Activated naive CD8-positive, alpha-beta T cell treated with anti-CD3 and anti-CD28 coated beads for 36 hours (primary cell): ENCODE data around the gene PCDHGC4. TPM values are rescaled to one million over a fixed set of nuclear protein-coding genes. Genes with fewer than 3 reads are reported as not detected.

Experiments used
- DNase-seq: peaks from one replicate; pipeline ENCODE4 v3.0.0; 2021
- H3K27ac Mint-ChIP-seq: one replicate; pipeline ENCODE4 v1.8.0; 2022; ENCODE audit warnings: mild to moderate bottlenecking, moderate library complexity, mixed read lengths
- H3K27me3 Mint-ChIP-seq: one replicate; pipeline ENCODE4 v1.8.0; 2022; ENCODE audit warnings: mild to moderate bottlenecking, mixed read lengths
- H3K36me3 Mint-ChIP-seq: one replicate; pipeline ENCODE4 v1.8.0; 2021; ENCODE audit warnings: mild to moderate bottlenecking, mixed read lengths
- H3K4me1 Mint-ChIP-seq: one replicate; pipeline ENCODE4 v1.8.0; 2021; ENCODE audit warnings: mixed read lengths
- H3K4me3 Mint-ChIP-seq: one replicate; pipeline ENCODE4 v1.8.0; 2022; ENCODE audit warnings: mild to moderate bottlenecking, moderate library complexity, mixed read lengths
- H3K9me3 Mint-ChIP-seq: one replicate; pipeline ENCODE4 v1.8.0; 2022; ENCODE audit warnings: mixed read lengths
- total RNA-seq, 2 experiments: library from RNA; stranded (reverse); gene quantifications; one replicate each; pipeline ENCODE4 v1.2.3, GENCODE V29; 2021

PCDHGC4 gene
- total RNA-seq, 2 experiments from 2014 or later, result not detected

DNA sequence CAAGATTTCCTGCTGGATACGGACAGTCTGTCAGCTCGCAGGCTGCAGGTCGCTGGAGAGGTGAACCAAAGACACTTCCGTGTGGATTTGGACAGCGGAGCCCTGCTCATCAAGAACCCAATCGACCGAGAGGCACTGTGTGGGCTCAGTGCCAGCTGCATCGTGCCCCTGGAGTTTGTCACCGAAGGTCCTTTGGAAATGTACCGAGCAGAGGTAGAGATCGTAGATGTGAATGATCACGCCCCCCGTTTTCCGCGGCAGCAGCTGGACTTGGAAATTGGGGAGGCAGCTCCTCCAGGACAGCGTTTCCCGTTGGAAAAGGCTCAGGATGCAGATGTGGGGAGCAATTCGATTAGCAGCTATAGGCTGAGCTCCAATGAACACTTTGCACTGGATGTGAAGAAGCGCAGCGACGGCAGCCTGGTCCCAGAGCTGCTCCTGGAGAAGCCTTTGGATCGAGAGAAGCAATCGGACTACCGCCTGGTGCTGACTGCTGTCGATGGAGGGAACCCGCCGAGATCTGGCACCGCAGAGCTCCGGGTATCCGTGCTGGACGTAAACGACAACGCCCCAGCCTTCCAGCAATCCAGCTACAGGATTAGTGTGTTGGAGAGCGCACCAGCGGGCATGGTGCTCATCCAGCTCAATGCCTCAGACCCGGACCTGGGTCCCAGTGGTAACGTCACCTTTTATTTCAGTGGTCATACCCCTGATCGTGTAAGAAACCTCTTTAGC is 658 bp downstream of the PCDHGC4 start:
- no peaks in the 10 kb centered on the region for H3K36me3 Mint-ChIP-seq
- peaks cover 6% of the 10 kb centered on the region for H3K4me1 Mint-ChIP-seq
- no peak overlapping the region for H3K27ac Mint-ChIP-seq
- H3K4me3 Mint-ChIP-seq, result no peak overlapping the region
- DNase-seq, result no peak
- no peaks in the 10 kb centered on the region for H3K9me3 Mint-ChIP-seq
- peaks cover 97% of the 10 kb centered on the region for H3K27me3 Mint-ChIP-seq

DNA sequence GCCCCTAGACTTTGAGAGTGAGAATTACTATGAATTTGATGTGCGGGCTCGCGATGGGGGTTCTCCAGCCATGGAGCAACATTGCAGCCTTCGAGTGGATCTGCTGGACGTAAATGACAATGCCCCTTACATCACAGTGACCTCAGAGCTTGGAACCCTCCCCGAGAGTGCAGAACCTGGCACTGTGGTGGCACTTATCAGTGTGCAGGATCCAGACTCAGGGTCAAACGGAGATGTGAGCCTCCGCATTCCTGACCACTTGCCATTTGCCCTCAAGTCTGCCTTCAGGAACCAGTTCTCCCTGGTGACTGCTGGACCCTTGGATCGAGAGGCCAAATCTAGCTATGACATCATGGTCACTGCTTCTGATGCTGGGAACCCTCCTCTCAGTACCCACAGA is 1.3 kb downstream of the PCDHGC4 start:
- Mint-ChIP-seq H3K9me3 (no peaks in the 10 kb centered on the region), H3K27me3 (peaks cover 97% of the 10 kb centered on the region), H3K4me1 (peaks cover 6% of the 10 kb centered on the region), H3K36me3 (no peaks in the 10 kb centered on the region), H3K4me3 (no peak overlapping the region), H3K27ac (no peak overlapping the region)
- DNase-seq, result no peak

DNA sequence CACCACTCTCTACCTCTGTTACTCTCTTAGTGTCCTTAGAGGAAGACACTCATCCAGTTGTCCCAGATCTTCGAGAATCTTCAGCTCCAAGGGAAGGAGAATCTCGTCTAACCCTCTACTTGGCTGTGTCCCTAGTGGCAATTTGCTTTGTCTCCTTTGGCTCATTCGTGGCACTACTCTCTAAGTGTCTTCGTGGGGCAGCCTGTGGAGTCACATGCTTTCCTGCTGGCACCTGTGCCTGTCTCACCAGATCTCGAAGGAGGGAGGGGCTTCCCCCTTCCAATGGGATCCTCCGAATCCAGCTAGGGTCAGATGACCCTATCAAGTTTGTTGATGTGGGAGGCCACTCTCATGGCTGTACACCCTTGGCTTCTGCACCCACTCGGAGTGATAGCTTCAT is 2.3 kb downstream of the PCDHGC4 start:
- no peaks in the 10 kb centered on the region for H3K36me3 Mint-ChIP-seq
- no peaks in the 10 kb centered on the region for H3K9me3 Mint-ChIP-seq
- no peak overlapping the region for H3K4me3 Mint-ChIP-seq
- H3K27ac Mint-ChIP-seq, result no peak overlapping the region
- no peak for DNase-seq
- H3K4me1 Mint-ChIP-seq, result peaks cover 8% of the 10 kb centered on the region
- peaks cover 96% of the 10 kb centered on the region for H3K27me3 Mint-ChIP-seq

DNA sequence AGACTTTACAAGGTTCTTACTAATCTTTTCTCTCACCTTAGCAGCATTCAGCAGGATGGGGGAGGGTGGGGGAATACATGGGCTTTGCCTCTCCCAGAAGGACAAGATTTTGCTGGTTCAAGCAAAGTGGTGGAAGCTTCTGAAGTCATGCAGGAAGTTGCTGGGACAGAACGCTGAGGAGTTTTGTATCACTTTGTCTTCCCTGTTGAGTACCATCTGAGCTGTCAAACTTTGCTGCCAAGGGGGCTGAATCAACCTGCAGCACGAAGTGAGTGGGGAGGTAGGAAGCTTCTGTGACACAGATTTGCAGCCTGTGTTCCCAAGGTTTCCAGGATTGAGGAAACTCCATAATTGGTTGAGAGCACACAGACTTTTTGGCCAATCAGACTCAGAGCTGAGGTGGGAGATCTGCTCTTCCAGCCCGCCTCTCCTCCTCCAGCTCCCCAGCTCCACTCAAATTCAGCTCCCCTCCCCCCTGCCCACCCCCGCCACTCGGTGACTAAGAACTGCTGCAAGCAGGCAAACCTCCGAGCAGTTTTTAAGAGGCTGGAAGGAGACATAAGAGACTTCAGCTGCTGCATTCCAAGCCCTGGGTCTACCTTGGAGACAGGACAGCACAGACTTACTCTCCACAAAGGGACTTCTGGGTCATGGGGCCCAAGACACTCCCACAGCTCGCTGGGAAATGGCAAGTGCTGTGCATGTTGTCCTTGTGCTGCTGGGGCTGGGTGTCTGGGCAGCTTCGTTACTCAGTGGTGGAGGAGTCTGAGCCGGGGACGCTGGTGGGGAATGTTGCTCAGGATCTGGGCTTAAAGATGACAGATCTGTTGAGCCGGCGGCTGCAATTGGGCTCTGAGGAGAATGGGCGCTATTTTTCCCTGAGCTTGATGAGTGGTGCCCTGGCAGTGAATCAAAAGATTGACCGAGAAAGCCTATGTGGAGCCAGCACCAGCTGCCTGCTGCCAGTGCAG is 4.0 kb downstream of the PCDHGC4 start, which contains the start of gene PCDHGC5:
Gene PCDHGC5 (plus strand): TSS at position 491 of the 971 bp plus-strand sequence. CDS start 160 bp downstream, at position 651.
- Mint-ChIP-seq H3K36me3 (no peaks in the 10 kb centered on the region), H3K27me3 (peaks cover 96% of the 10 kb centered on the region), H3K9me3 (no peaks in the 10 kb centered on the region)

DNA sequence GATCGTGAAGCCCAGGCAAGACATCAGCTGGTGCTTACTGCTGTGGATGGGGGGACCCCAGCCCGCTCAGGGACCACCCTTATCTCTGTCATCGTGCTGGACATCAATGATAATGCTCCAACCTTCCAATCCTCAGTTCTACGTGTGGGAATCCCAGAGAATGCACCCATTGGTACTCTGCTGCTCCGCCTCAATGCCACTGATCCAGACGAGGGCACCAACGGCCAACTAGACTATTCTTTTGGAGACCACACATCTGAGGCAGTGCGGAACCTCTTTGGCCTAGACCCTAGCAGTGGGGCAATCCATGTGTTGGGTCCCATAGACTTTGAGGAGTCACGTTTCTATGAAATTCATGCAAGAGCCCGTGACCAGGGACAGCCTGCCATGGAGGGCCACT is 5.0 kb downstream of the PCDHGC4 start:
- peaks cover 96% of the 10 kb centered on the region for H3K27me3 Mint-ChIP-seq
- DNase-seq, result no peak
- H3K36me3 Mint-ChIP-seq, result no peaks in the 10 kb centered on the region
- H3K9me3 Mint-ChIP-seq, result no peaks in the 10 kb centered on the region
- no peak overlapping the region for H3K27ac Mint-ChIP-seq
- no peak overlapping the region for H3K4me3 Mint-ChIP-seq
- H3K4me1 Mint-ChIP-seq, result peaks cover 9% of the 10 kb centered on the region

More for the DNA sequence above, 4.0 kb downstream of the PCDHGC4 start, which contains the start of gene PCDHGC5:
- no peak for DNase-seq
- H3K4me3 Mint-ChIP-seq, result no peak within 1 kb of the TSS
- no peak within 1 kb of the TSS for H3K27ac Mint-ChIP-seq
- H3K4me1 Mint-ChIP-seq, result peaks cover 9% of the 10 kb centered on the region

DNA sequence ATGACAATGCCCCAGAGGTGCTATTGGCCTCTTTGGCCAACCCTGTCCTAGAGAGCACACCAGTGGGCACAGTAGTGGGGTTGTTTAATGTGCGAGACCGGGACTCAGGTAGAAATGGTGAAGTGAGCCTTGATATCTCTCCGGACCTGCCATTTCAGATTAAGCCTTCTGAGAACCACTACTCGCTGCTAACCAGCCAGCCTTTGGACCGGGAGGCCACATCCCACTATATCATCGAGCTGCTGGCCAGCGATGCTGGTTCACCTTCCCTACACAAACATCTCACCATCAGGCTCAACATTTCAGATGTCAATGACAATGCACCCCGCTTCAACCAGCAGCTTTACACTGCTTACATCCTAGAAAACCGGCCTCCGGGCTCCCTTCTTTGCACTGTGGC is 5.4 kb downstream of the PCDHGC4 start:
- Mint-ChIP-seq H3K36me3 (no peaks in the 10 kb centered on the region), H3K4me3 (no peak overlapping the region), H3K4me1 (peaks cover 4% of the 10 kb centered on the region)

DNA sequence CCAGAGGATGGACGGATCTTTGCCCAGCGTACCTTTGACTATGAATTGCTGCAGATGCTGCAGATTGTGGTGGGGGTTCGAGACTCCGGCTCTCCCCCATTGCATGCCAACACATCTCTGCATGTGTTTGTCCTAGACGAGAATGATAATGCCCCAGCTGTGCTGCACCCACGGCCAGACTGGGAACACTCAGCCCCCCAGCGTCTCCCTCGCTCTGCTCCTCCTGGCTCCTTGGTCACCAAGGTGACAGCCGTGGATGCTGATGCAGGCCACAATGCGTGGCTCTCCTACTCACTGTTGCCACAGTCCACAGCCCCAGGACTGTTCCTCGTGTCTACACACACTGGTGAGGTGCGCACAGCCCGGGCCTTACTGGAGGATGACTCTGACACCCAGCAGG is 5.9 kb downstream of the PCDHGC4 start:
- no peak overlapping the region for H3K27ac Mint-ChIP-seq
- H3K27me3 Mint-ChIP-seq, result peaks cover 95% of the 10 kb centered on the region
- no peaks in the 10 kb centered on the region for H3K9me3 Mint-ChIP-seq
- H3K36me3 Mint-ChIP-seq, result no peaks in the 10 kb centered on the region
- no peak for DNase-seq
- H3K4me3 Mint-ChIP-seq, result no peak overlapping the region
- H3K4me1 Mint-ChIP-seq, result peaks cover 2% of the 10 kb centered on the region

More for the DNA sequence above, 5.4 kb downstream of the PCDHGC4 start:
- H3K9me3 Mint-ChIP-seq, result no peaks in the 10 kb centered on the region
- DNase-seq, result no peak
- peaks cover 95% of the 10 kb centered on the region for H3K27me3 Mint-ChIP-seq
- H3K27ac Mint-ChIP-seq, result no peak overlapping the region

DNA sequence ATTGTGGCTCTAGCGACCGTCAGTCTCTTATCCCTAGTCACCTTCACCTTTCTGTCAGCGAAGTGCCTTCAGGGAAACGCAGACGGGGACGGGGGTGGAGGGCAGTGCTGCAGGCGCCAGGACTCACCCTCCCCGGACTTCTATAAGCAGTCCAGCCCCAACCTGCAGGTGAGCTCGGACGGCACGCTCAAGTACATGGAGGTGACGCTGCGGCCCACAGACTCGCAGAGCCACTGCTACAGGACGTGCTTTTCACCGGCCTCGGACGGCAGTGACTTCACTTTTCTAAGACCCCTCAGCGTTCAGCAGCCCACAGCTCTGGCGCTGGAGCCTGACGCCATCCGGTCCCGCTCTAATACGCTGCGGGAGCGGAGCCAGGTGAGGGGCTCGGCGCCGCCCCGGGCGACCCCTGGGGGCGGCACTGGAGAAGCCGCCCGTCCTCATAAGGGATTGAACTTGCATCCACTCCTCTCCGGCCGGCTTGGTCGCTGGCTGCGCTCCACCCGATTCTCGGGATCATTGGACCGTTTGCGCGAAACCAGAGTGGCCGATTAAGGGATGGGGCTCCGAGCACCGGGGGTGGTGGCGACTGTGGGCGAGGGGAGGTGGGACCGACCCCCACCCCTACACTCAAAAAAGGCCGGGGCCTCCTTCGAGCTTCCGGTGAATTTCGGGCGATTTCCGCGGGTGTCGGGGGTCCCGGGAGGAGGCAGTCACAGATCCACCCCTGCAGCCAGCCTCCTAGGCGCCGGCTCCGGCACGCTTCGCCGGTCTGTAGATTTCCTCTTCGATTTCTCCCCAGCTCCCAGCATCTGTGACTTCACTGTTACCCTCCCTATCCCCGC is 6.7 kb downstream of the PCDHGC4 start:
- peaks cover 2% of the 10 kb centered on the region for H3K4me1 Mint-ChIP-seq
- peak overlapping the region; percentile 49 for H3K27ac Mint-ChIP-seq
- DNase-seq, result no peak
- no peaks in the 10 kb centered on the region for H3K9me3 Mint-ChIP-seq
- H3K36me3 Mint-ChIP-seq, result no peaks in the 10 kb centered on the region
- peaks cover 95% of the 10 kb centered on the region for H3K27me3 Mint-ChIP-seq
- peak overlapping the region; percentile 71 for H3K4me3 Mint-ChIP-seq

DNA sequence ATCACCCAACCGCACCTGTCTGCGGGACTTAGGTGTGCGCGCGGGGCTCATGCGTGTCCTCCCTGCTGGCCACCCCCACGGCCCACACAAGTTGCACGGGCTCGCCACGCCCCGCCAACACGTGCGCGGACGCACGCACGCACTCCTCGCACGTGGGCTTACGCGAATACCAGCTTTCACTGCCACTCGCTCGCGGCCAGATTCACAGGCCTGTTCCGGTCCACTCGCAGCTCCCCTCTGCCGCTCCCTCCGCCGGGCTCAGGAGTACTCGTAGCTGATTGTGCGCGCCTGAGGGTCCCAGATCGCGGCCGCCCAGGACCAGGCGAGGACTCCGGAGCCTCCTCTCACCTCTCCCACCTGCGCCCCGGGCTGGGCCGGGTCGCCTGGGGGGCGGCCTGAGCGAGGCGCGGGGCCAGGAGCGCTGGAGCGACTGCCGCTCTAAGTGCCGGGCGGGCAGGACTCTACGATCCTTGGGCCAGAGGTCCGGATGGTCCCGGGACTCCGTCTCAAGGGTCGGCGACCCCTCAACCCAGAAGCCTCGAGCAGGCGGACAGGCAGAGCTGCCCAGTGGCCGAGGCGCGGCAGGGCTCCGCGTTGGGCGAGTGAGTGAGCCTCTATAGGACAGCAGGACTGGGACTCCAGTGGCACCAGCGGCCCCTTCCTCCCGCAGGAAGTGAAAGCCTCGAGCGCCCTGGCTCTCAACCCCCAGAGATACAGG is 7.5 kb downstream of the PCDHGC4 start:
- peak; percentile 20 for DNase-seq

DNA sequence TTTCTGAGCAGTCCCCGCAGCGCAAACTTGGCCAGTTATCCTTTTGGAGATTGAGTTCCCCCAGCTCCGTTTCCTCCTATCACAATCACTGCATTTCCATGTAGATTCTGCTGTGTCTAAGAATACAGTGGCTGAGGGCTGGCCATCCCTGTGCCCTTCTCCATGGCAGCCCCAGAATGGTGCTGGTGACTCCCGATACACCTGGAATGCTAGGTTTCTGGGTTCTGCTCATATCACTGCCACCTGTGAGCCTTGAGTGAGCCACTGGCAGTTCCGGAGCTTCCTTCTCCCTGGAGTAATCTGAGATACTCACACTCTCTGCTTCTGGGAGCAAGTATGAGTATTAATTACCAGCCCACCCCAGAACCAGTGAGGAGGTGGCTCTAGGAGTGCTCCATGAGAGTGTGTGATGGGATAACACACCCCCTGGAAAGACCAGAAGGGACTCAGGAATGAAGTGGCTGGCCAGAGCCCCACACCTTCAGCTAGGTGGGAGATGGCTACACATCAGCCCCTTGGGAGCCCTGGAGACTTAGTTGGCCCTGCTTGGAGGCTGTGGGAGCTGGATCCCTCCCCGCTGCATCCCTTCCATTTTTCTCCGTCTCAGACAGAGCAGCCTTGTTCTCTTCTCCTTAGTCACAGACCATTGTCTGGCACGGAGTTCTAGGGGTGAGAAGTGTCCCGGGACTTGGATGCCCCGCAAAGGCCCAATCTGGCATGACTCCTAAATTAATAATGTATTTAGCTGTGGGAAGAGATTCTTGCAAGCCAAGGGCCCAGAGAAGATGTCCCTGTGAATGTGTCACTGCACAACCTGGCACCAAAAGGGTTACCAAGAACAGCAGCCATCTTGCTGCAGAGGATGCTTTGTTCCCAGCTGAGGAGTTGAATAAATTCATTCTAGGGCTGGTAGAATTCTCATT is 8.9 kb downstream of the PCDHGC4 start:
- H3K27ac Mint-ChIP-seq, result no peak overlapping the region
- H3K4me3 Mint-ChIP-seq, result no peak overlapping the region
- no peak for DNase-seq
- peaks cover 83% of the 10 kb centered on the region for H3K27me3 Mint-ChIP-seq
- no peaks in the 10 kb centered on the region for H3K36me3 Mint-ChIP-seq
- no peaks in the 10 kb centered on the region for H3K9me3 Mint-ChIP-seq
- H3K4me1 Mint-ChIP-seq, result peaks cover 2% of the 10 kb centered on the region

More for the DNA sequence above, 7.5 kb downstream of the PCDHGC4 start:
- H3K36me3 Mint-ChIP-seq, result no peaks in the 10 kb centered on the region
- H3K27me3 Mint-ChIP-seq, result peaks cover 92% of the 10 kb centered on the region
- H3K4me3 Mint-ChIP-seq, result peak overlapping the region; percentile 71
- no peaks in the 10 kb centered on the region for H3K9me3 Mint-ChIP-seq
- peak overlapping the region; percentile 49 for H3K27ac Mint-ChIP-seq
- peaks cover 2% of the 10 kb centered on the region for H3K4me1 Mint-ChIP-seq

DNA sequence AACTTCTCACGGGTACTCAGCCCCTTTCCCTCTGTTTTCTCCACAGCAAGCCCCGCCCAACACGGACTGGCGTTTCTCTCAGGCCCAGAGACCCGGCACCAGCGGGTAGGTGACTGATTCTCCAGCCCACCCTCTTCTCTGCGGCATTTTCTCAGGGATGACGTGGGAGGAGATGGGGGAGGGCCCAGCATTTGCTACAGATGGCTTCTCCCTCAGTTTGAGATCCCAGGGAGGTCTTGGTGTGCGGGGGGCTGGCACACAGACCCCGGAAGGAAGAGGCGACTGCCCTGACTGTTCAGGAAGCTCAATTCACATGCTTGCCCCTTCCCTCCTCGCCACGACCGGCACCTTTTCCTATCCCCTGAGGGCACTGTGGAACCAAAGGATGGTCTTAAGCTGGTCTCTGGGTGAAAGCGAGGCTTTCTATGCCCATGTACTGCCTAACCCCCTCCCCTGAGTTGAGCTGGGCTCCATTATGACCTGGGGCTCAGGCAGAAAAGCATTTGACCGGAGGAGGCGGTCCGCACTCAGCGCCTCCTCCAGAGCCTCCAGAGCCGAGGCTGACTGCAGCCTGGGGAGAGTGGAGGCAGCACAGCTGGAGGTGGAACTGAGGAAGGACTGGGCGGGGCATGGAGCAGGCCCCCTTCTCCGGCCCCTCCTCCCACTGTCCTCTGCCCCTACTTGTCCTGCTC is 10.1 kb downstream of the PCDHGC4 start:
- DNase-seq, result no peak
- Mint-ChIP-seq H3K27me3 (peaks cover 73% of the 10 kb centered on the region), H3K4me1 (peaks cover 2% of the 10 kb centered on the region), H3K4me3 (no peak overlapping the region), H3K9me3 (no peaks in the 10 kb centered on the region), H3K27ac (no peak overlapping the region), H3K36me3 (no peaks in the 10 kb centered on the region)

DNA sequence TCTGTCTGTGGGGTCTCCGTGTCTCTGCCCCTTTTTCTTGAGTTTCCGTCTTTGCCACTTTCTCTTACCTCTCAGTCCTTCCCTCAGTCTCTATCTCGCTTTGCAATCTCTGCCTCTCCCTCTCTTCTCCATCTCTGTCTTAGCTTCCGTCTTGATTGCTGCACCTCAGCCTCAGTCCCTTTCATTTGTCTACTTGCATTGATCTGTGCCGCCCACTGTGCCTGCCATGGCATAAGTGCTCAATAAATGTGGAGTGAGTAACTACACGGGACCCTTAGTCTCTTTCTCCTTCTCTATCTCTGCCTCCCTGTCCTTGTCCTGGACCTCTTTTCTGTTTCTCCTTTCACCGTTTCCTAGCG is 10.6 kb downstream of the PCDHGC4 start:
- Mint-ChIP-seq H3K36me3 (no peaks in the 10 kb centered on the region), H3K27me3 (peaks cover 68% of the 10 kb centered on the region), H3K4me1 (peaks cover 2% of the 10 kb centered on the region), H3K9me3 (no peaks in the 10 kb centered on the region), H3K4me3 (no peak overlapping the region), H3K27ac (no peak overlapping the region)
- no peak for DNase-seq

DNA sequence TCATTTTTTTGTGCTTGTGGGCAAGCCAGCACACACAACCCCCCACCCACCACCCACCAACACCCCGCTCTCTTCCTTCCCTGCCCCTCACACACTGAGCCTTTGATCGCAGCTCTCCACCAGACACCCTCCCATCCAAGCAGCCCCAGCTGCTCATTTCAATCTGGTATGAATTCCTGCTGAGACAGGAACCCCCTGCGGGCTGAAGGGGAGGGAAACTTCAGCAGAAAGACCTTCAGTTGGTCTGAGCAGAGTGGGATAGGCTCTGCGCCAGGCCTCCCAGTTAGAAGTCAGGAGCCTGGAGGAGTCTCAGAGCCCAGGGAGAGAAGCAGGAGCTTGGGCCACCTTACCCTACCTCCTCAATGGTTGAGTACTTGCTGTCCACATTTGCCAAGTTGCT is 11.2 kb downstream of the PCDHGC4 start:
- peaks cover 62% of the 10 kb centered on the region for H3K27me3 Mint-ChIP-seq
- peaks cover 2% of the 10 kb centered on the region for H3K4me1 Mint-ChIP-seq
- DNase-seq, result no peak
- no peak overlapping the region for H3K27ac Mint-ChIP-seq
- no peak overlapping the region for H3K4me3 Mint-ChIP-seq
- no peaks in the 10 kb centered on the region for H3K9me3 Mint-ChIP-seq
- no peaks in the 10 kb centered on the region for H3K36me3 Mint-ChIP-seq
